Vagina (tissue), 2 donors: ENCODE results near the gene POLR2E. TPM values are rescaled to one million over a fixed set of nuclear protein-coding genes. Genes with fewer than 3 reads are reported as not detected.

Experiments used
- DNase-seq, 2 donors: peaks; one replicate each; pipeline ENCODE4 v3.0.0-alpha.2; 2017; ENCODE audit errors: extremely low spot score in 2 of 2
- H3K27ac ChIP-seq: fragments of 200-600 bp; sonication (generic); one replicate; pipeline ENCODE4 v1.5.1; 2019
- H3K27me3 ChIP-seq: fragments of 200-600 bp; sonication (generic); one replicate; pipeline ENCODE4 v1.5.1; 2019
- H3K36me3 ChIP-seq, 2 donors: fragments of 200-600 bp; sonication (generic); one replicate each; pipeline ENCODE4 v1.5.1; 2017 to 2019
- H3K4me1 ChIP-seq: fragments of 200-600 bp; sonication (generic); one replicate; pipeline ENCODE4 v1.5.1; 2019
- H3K4me3 ChIP-seq, 2 donors: fragments of 200-600 bp; sonication (generic); 1 replicate in 1 of 2; 2 replicates in 1 of 2; pipeline ENCODE4 v1.5.1; 2016 to 2019
- H3K9me3 ChIP-seq: fragments of 200-600 bp; sonication (generic); one replicate; pipeline ENCODE4 v1.5.1; 2019
- CTCF ChIP-seq, 3 experiments: fragments of 450-650 bp in 2 of 3; fragments of 200-600 bp in 1 of 3; sonication (generic) in 1 of 3; IDR thresholded peaks; one replicate each; pipeline ENCODE4 v1.5.1; 2017 to 2019; ENCODE audit warnings: antibody characterized with exemption in 3 of 3, mild to moderate bottlenecking in 2 of 3, moderate library complexity in 2 of 3
- POLR2A ChIP-seq, 2 donors: fragments of 450-650 bp; IDR thresholded peaks; one replicate each; pipeline ENCODE4 v1.6.1; 2017; ENCODE audit warnings: antibody characterized with exemption in 2 of 2, mild to moderate bottlenecking in 2 of 2, moderate library complexity in 2 of 2
- POLR2AphosphoS5 ChIP-seq, 2 donors: sonication (generic); formaldehyde crosslinking; IDR thresholded peaks; one replicate each; pipeline ENCODE4 v1.9.0; 2017; ENCODE audit warnings: antibody characterized with exemption in 2 of 2, mild to moderate bottlenecking in 2 of 2, low read depth in 1 of 2; ENCODE audit not compliant: insufficient read depth in 1 of 2
- intact Hi-C: fragments of 100-400 bp; cut with DNase I; formaldehyde crosslinking; loops from one replicate; pipeline ENCODE4 v1.15.1; 2023
- total RNA-seq: library from RNA; depleted of rRNA; stranded (reverse); fragments of >200 nt; gene quantifications from one replicate; pipeline ENCODE4 v1.2.3, GENCODE V29; 2016

POLR2E gene
- total RNA-seq, 1 donor from 2014 or later = 83.7 TPM

GRCh38 chr19:1065606-1066109 lies 29.5 kb downstream of the POLR2E start:
- H3K36me3 ChIP-seq = no peaks in the 10 kb centered on the region
- intact Hi-C loops = no loop called here
- no peak for DNase-seq
- H3K27me3 ChIP-seq = no peaks in the 10 kb centered on the region
- no peaks in the 10 kb centered on the region for H3K9me3 ChIP-seq
- peaks cover 51% of the 10 kb centered on the region for H3K4me1 ChIP-seq
- no peak for TF ChIP-seq POLR2A (IDR thresholded peaks at IDR 0.05)
- no peak for TF ChIP-seq POLR2AphosphoS5 (IDR thresholded peaks at IDR 0.05; ENCODE audit: insufficient read depth in 1 of 2, low read depth in 1 of 2)
- TF ChIP-seq CTCF (IDR thresholded peaks at IDR 0.05) = no peak
- H3K27ac ChIP-seq = no peak overlapping the region
- H3K4me3 ChIP-seq = no peak overlapping the region

GRCh38 chr19:1064661-1065605 lies 30.2 kb downstream of the POLR2E start:
- no peak for DNase-seq
- Histone ChIP-seq H3K27me3 (no peaks in the 10 kb centered on the region), H3K4me3 (no peak overlapping the region), H3K4me1 (peaks cover 44% of the 10 kb centered on the region), H3K27ac (no peak overlapping the region), H3K36me3 (no peaks in the 10 kb centered on the region), H3K9me3 (no peaks in the 10 kb centered on the region)
- intact Hi-C loops = no loop called here
- no peak for TF ChIP-seq POLR2A (IDR thresholded peaks at IDR 0.05)
- peak; percentile 6 to 51 (median 40) for TF ChIP-seq CTCF (IDR thresholded peaks at IDR 0.05)

- H3K36me3 ChIP-seq = no peaks in the 10 kb centered on the region
- intact Hi-C loops = no loop called here
- TF ChIP-seq POLR2AphosphoS5 (IDR thresholded peaks at IDR 0.05; ENCODE audit: insufficient read depth in 1 of 2, low read depth in 1 of 2) (no peak), POLR2A (IDR thresholded peaks at IDR 0.05) (no peak), CTCF (IDR thresholded peaks at IDR 0.05) (no peak)
- no peaks in the 10 kb centered on the region for H3K27me3 ChIP-seq
- no peak overlapping the region for H3K4me3 ChIP-seq
- DNase-seq = no peak
- peaks cover 36% of the 10 kb centered on the region for H3K4me1 ChIP-seq
- H3K27ac ChIP-seq = no peak overlapping the region
- no peaks in the 10 kb centered on the region for H3K9me3 ChIP-seq
These were observed 31.1 kb downstream of the POLR2E start for GRCh38 chr19:1063909-1064660.

GRCh38 chr19:1063030-1063908 lies 31.9 kb downstream of the POLR2E start:
- Histone ChIP-seq H3K9me3 (peaks cover 8% of the 10 kb centered on the region), H3K27me3 (no peaks in the 10 kb centered on the region), H3K27ac (no peak overlapping the region), H3K36me3 (peaks cover 0 to 5% of the 10 kb centered on the region in 2 donors), H3K4me1 (peaks cover 36% of the 10 kb centered on the region), H3K4me3 (no peak overlapping the region)
- TF ChIP-seq POLR2AphosphoS5 (IDR thresholded peaks at IDR 0.05; ENCODE audit: insufficient read depth in 1 of 2, low read depth in 1 of 2) = no peak
- TF ChIP-seq CTCF (IDR thresholded peaks at IDR 0.05) = no peak
- no peak for TF ChIP-seq POLR2A (IDR thresholded peaks at IDR 0.05)
- no peak for DNase-seq
- intact Hi-C loops = no loop called here
